CD4-positive, alpha-beta T cell treated with Interleukin-2 at 100 ng/mL for 4 hours (primary cell): Measurements from ENCODE around the gene SCLY.
A peak's percentile ranks its signal among the peaks of the same experiment; 100 is the strongest.

Experiments
- DNase-seq: peaks from one replicate; pipeline ENCODE4 v3.0.0-alpha.2; 2020; ENCODE audit warnings: low spot score

SCLY gene

DNA sequence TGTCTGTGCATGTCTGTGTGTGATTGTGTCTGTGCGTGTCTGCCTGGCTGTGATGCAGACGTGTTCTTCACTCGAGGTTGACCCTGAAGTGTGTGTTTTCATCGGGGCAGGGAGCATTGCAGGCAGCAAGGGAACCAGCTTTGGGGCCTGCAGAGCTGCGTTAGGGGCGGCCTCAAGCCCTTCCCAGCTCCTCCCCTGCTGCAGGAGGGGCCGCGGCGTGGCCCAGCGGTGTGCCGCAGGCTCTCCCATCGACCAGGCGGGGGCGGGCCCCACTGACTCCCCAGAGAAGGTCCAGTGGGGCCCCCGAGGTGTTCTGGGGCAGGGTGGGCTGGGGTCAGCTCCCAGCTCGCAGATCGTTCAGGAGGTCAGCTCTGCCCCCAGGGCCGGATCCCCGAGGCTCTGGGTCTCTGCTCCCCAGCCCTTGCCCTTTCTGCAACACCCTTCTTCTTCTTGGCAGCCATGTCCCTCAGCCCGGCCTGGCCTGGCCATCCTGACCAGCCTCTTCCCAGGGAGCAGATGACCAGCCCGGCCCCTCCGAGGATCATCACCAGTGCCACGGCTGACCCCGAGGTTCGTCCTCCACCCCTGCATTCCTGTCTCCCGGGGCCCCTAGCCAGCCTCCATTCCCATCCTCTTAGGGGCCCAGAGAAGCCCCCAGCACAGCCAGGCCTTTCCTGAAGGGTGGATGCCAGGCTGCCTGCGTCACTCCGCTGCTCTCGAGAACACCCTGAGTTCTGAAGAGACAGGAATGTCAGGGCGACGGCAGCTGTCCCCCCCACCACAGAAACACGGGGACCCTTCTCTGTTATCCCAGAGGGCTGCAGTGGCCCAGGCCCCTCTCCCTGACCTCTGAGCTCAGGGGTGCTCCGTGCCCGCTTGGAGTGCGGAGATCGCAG, 66.6 kb downstream of the SCLY start:
- DNase-seq: no peak

- no peak for DNase-seq
These were observed 67.2 kb downstream of the SCLY start for GRCh38 chr2:238128061-238128440.

- DNase-seq: no peak
These were observed 67.8 kb downstream of the SCLY start for GRCh38 chr2:238128534-238129001.

DNA sequence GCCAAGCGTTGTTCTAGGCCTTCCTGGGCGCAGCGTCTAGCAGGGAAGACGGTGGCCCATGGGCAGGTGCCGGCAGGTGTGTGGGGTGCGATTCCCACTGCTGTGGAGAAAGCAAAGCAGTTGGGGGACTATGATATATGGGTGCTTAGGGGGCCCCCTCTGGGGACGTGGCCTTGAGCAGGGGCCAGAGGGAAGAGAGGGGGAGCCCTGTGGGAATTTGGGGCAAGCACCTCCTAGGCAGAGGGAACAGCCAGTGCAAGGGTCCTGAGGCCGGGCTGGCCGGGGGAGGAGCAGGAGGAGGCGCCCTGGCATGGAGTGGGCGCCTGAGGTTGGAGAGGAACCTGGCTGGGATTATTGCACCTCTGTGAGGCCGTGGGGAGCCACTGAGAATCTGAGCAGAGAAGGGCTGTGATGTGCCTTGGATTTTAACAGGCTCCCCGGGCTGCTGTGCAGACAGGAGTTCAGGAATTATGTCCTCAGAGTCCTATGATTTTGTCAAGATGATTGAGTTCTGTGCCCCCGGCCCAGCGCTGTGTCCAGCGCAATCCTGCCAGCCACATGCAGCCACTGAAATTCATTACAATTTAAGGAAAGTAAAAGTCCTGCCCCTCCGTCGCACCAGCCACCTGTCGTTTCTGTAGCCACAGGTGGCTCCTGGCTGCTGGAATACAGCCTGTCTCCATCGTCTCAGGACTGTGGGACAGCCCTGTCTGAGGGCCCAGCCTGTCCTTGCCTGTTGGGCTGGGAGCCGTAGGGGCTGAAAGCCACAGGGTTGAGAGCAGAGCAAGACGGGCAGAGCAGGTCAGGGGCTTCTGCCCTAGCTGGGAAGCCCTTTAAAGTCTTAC, 68.6 kb downstream of the SCLY start:
- DNase-seq: no peak

DNA sequence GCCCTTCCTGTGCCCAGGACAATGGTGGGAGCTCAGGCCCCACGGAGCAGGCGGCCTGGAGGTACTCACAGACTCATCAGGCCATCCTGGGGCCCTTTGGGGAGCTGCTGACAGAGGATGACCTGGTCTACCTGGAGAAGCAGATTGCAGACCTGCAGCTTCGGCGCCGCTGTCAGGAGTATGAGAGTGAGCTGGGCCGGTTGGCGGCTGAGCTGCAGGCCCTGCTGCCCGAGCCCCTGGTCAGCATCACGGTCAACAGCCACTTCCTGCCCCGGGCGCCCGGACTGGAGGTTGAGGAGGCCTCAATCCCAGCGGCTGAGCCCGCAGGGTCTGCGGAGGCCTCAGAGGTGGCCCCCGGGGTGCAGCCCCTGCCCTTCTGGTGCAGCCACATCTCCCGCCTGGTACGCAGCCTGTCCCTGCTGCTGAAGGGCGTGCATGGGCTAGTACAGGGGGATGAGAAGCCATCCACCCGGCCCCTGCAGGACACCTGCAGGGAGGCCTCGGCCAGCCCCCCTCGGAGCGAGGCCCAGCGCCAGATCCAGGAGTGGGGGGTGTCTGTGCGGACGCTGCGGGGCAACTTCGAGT, 69.4 kb downstream of the SCLY start:
- no peak for DNase-seq

GRCh38 chr2:238130696-238131628, 70.2 kb downstream of the SCLY start:
- DNase-seq: no peak

DNA sequence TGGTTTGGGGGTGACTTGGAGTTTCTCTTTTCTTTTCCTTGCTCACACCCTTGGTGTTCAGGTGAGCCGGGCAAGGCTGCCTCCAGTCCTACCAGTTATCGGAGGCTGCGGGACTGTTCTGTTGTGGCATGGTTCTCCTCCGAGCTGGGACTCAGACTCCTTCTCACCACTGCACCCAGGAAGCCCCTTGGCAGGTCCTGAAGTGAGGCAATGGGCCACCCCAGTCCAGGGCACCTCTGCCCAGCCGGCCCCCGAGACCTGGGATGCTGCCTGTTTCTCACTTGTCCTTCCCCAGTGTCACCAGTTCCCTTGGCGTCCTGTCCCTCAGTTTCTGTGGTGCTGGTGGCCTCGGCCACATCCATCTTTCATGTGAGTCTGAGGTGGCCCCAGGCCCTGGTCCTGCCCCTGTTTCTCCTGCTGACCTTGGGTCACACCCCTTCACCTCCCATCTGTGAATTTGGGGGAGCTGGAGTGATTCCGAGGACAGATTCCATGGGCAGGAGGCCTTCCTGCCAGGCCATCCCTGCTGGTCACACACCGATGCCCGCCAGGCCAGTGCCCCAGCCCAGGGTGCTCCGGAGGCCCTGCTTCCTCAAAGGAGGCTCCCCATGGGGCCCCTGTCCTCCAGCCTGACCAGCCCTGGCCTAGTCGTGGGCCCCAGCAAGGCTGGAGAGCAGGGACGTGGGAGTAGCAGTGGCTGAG, 71.1 kb downstream of the SCLY start:
- DNase-seq: no peak

GRCh38 chr2:238132463-238133450, 72.0 kb downstream of the SCLY start:
- DNase-seq: no peak

DNA sequence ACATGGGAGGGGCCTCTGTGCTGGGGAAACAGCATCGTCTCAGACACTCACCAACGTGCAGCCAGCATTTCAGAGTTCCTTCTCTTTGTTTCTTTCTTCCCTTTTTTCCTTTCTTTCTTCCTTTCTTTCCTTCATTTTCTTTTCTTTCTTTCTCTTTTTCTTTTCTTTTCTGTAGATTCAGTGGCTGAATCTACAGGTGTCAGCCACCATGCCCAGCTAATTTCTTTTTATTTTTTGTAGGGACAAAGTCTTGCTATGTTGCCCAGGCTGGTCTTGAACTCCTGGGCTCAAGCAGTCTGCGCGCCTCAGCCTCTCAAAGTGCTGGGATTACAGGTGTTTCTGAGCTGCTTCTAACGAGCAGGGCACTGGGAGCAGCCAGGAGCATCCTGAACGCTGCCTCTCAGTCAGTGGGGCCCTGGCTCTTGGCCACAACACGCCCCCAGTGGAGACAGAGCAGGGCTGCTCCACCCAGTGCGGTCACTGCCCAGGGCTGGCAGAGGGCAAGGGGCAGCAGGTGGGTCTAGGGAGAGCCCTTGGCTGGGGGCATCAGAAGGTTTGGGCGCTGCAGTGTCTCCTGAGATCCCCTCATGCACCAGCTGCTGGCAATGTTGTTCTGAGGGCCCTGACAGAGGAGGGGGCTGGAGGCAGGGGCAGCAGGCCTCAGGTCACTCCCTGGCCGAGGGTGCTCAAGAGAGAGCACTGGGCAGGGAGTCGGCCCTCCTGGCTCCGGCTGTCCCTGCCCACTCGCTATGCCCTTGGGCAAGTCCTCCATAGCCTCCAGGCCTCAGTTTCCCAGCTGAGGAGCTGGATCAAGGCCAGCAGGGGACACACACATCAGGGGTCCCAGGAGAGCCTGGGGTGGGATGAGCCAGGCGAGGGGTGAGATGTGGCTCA, 72.9 kb downstream of the SCLY start:
- no peak for DNase-seq

DNA sequence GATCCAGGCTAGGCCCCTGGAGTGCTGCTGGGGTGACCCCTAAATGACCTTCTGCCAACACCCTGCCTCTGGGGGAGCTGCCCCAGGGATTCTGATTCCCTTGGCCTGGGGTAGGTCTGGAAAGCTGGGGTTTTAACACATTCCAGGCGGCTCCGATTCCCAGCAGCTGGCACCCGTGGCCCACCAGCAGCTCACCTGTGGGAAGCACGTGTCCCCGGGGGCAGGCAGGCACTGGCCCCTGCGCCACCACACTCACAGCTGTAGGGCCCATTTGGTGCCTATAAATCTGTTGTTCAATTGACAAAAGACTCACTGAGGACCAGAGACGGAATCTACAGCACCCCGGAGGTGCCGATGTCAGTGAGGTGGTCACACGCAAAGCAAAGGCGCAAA, 73.6 kb downstream of the SCLY start:
- DNase-seq: no peak

- DNase-seq: no peak
These were observed 74.9 kb downstream of the SCLY start for GRCh38 chr2:238135601-238136150.

- DNase-seq: no peak
These were observed 76.2 kb downstream of the SCLY start for GRCh38 chr2:238136820-238137537.

DNA sequence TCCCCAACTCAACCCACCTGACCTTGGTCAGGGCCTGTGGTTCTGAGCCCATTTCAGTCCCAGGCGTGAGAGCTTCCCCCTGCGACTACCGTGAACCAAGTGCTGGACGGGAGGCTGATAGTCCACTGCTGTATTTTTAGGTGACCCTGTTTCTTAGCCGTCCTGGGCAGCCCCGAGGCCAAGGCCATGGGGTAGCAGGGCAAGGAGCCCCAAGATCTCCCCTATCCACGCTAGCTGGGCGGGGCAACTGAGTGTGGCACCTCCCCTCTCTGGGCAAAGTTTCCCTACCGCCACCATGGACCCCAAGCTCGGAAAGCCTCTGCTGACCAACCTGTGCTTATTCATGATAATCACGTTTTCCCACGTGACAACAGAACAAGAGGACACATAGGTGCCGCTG, 77.1 kb downstream of the SCLY start:
- no peak for DNase-seq

- DNase-seq: no peak
These were observed 77.8 kb downstream of the SCLY start, which contains the start of gene KLHL30 for GRCh38 chr2:238138331-238139195. Gene KLHL30, plus strand, starts transcription at chr2:238138668. Its CDS starts 2,087 bp downstream, at chr2:238140755.

GRCh38 chr2:238139196-238140039, 78.6 kb downstream of the SCLY start:
- DNase-seq: peak; percentile 22

- DNase-seq: no peak
These were observed 79.2 kb downstream of the SCLY start for GRCh38 chr2:238140040-238140439.
